Stimulated activated CD4-positive, alpha-beta T cell treated with anti-CD3 and anti-CD28 coated beads, Interleukin-1b, Interleukin-23, amount 100 ng/mL, for 1 hour (primary cell): ENCODE measurements around the gene MEG3.

Experiments used
- DNase-seq, 2 donors: peaks; one replicate each; pipeline ENCODE4 v3.0.0-alpha.2; 2020; ENCODE audit warnings: low read depth in 2 of 2

MEG3 gene

GRCh38 chr14:100864960-100865681 is 39.2 kb downstream of the MEG3 start:
- no peak for DNase-seq

GRCh38 chr14:100865682-100866591 is 40.0 kb downstream of the MEG3 start:
- DNase-seq, result no peak

- no peak for DNase-seq
Observed at GRCh38 chr14:100866666-100867630, 41.0 kb downstream of the MEG3 start.

GRCh38 chr14:100867631-100868315 is 41.9 kb downstream of the MEG3 start:
- no peak for DNase-seq

- DNase-seq, result no peak
Observed at GRCh38 chr14:100868621-100869370, 42.9 kb downstream of the MEG3 start.

GRCh38 chr14:100871234-100872186 is 45.6 kb downstream of the MEG3 start:
- no peak for DNase-seq

- DNase-seq, result no peak
Observed at GRCh38 chr14:100872259-100873095, 46.6 kb downstream of the MEG3 start.

- no peak for DNase-seq
Observed at GRCh38 chr14:100873096-100873482, 47.2 kb downstream of the MEG3 start.

GRCh38 chr14:100874051-100874410 is 48.1 kb downstream of the MEG3 start:
- DNase-seq, result no peak

GRCh38 chr14:100874411-100875091 is 48.6 kb downstream of the MEG3 start:
- no peak for DNase-seq

- no peak for DNase-seq
Observed at GRCh38 chr14:100875126-100875525, 49.2 kb downstream of the MEG3 start.

- DNase-seq, result no peak
Observed at GRCh38 chr14:100875861-100876590, 50.1 kb downstream of the MEG3 start.

GRCh38 chr14:100878271-100879146 is 52.6 kb downstream of the MEG3 start:
- no peak for DNase-seq

- no peak for DNase-seq
Observed at GRCh38 chr14:100879194-100879593, 53.3 kb downstream of the MEG3 start.

GRCh38 chr14:100879782-100880181 is 53.9 kb downstream of the MEG3 start:
- no peak for DNase-seq
